Measurements from ENCODE around the gene RBKS.

RBKS gene

DNA sequence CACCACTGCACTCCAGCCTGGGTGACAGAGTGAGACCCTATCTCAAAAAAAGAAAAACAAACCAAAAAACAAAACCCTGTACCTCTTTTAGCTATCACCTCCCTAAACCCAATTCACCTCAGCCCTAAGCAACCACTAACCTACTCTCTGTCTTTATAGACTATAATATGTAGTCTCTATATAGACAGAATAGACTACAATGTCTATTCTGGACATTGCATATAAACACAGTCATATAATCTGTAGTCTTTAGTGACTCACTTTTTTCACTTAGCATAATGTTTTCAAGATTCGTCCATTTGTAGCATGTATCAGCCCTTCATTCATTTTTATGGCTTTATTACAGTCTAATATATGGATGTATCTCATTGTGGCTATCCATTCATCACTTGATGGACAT lies 155.9 kb downstream of the RBKS start:
- DNase-seq (ENCODE audit: low read depth) = no peak
